Body of pancreas (tissue), 4 donors: Measurements from ENCODE around the gene PEAR1. TPM values are rescaled to one million over a fixed set of nuclear protein-coding genes. Genes with fewer than 3 reads are reported as not detected.

Experiments used
- ATAC-seq: fragments of 150-250 bp; one replicate; pipeline ENCODE4 v1.9.1; 2016
- DNase-seq, 4 donors: peaks; one replicate each; pipeline ENCODE4 v3.0.0-alpha.2; 2019
- H3K27ac ChIP-seq, 4 donors: fragments of 200-600 bp; sonication (generic); 1 replicate in 3 of 4; 2 replicates in 1 of 4; pipeline versions ENCODE4 v1.5.1 to v1.6.1; 2016 to 2019; ENCODE audit warnings: mild to moderate bottlenecking in 1 of 4, mixed read lengths in 1 of 4, moderate library complexity in 1 of 4
- H3K27me3 ChIP-seq, 2 donors: fragments of 200-600 bp; sonication (generic); one replicate each; pipeline ENCODE4 v1.6.0; 2016; ENCODE audit warnings: mild to moderate bottlenecking in 1 of 2
- H3K36me3 ChIP-seq, 2 donors: fragments of 200-600 bp; sonication (generic); replicated peaks in 1 of 2; 2 replicates each; pipeline ENCODE4 v1.5.1; 2016; ENCODE audit warnings: low read depth in 2 of 2; ENCODE audit not compliant: insufficient read depth in 1 of 2
- H3K4me1 ChIP-seq: fragments of 200-600 bp; sonication (generic); one replicate; pipeline ENCODE4 v1.6.0; 2016
- H3K4me3 ChIP-seq, 2 donors: fragments of 200-600 bp; sonication (generic); 1 replicate in 1 of 2; 2 replicates in 1 of 2; pipeline ENCODE4 v1.5.1; 2016 to 2019
- H3K9me3 ChIP-seq, 3 donors: fragments of 200-600 bp; sonication (generic); 1 replicate in 2 of 3; 2 replicates in 1 of 3; pipeline ENCODE4 v1.5.1; 2016
- CTCF ChIP-seq, 7 experiments: fragments of 450-650 bp in 4 of 7; fragments of 200-600 bp in 3 of 7; sonication (generic) in 3 of 7; IDR thresholded peaks; one replicate each; pipeline ENCODE4 v1.5.1; 2016 to 2019; ENCODE audit warnings: antibody characterized with exemption in 7 of 7
- POLR2A ChIP-seq, 3 donors: fragments of 450-650 bp; IDR thresholded peaks; one replicate each; pipeline ENCODE4 v1.6.1; 2016; ENCODE audit warnings: antibody characterized with exemption in 3 of 3, mild to moderate bottlenecking in 2 of 3
- WGBS, 2 donors: methylation state at CpG; one replicate each; pipeline ENCODE4 v1.1.5; 2017; 5-methylcytosine and 5-hydroxymethylcytosine counted together
- intact Hi-C: fragments of 100-400 bp; cut with DNase I; formaldehyde crosslinking; loops from one replicate; pipeline ENCODE4 v1.15.1; 2023
- total RNA-seq, 2 donors: library from RNA; depleted of rRNA; stranded (reverse); fragments of >200 nt; gene quantifications; one replicate each; pipeline ENCODE4 v1.1.0, GENCODE V29; 2016

The PEAR1 gene
- total RNA-seq, 2 donors from 2014 or later: 5.2 to 7.6 TPM

GRCh38 chr1:156913809-156914387 is 20.4 kb downstream of the PEAR1 start:
- Histone ChIP-seq H3K4me1 (no peaks in the 10 kb centered on the region), H3K9me3 (no peaks in the 10 kb centered on the region), H3K4me3 (no peak overlapping the region), H3K27me3 (no peaks in the 10 kb centered on the region), H3K36me3 (no peaks in the 10 kb centered on the region), H3K27ac (no peak overlapping the region)
- no peak for ATAC-seq
- WGBS, 2 donors: 81 to 86% methylated on average over 13 of the region's 13 CpGs
- intact Hi-C loops: no loop called here
- no peak for TF ChIP-seq CTCF (IDR thresholded peaks at IDR 0.05)
- TF ChIP-seq POLR2A (IDR thresholded peaks at IDR 0.05): no peak
- no peak for DNase-seq

GRCh38 chr1:156914440-156914856 is 20.9 kb downstream of the PEAR1 start:
- no peak overlapping the region for H3K4me3 ChIP-seq
- WGBS, 2 donors: 73 to 80% methylated on average over 9 of the region's 9 CpGs
- intact Hi-C loops: no loop called here
- no peaks in the 10 kb centered on the region for H3K4me1 ChIP-seq
- DNase-seq: no peak
- no peak for TF ChIP-seq CTCF (IDR thresholded peaks at IDR 0.05)
- no peak for TF ChIP-seq POLR2A (IDR thresholded peaks at IDR 0.05)
- no peak for ATAC-seq
- no peaks in the 10 kb centered on the region for H3K36me3 ChIP-seq
- H3K27ac ChIP-seq: no peak overlapping the region
- no peaks in the 10 kb centered on the region for H3K9me3 ChIP-seq
- no peaks in the 10 kb centered on the region for H3K27me3 ChIP-seq

GRCh38 chr1:156920233-156921052 is 26.9 kb downstream of the PEAR1 start, which contains the start of gene LRRC71:
LRRC71 (plus strand) TSS chr1:156920632; CDS start chr1:156920804, 172 bp downstream.
- peaks cover 21% of the 10 kb centered on the region for H3K4me1 ChIP-seq
- intact Hi-C loops: no loop called here
- no peaks in the 10 kb centered on the region for H3K36me3 ChIP-seq
- ATAC-seq (peak; percentile 88), DNase-seq (peak; percentile 70 to 79 (median 72))
- no peak within 1 kb of the TSS for H3K27ac ChIP-seq
- no peak within 1 kb of the TSS for H3K4me3 ChIP-seq
- 4 to 6% methylated on average over 30 to 67 of the region's 71 CpGs for WGBS, 2 donors
- H3K9me3 ChIP-seq: no peaks in the 10 kb centered on the region
- H3K27me3 ChIP-seq: peaks cover 0 to 22% of the 10 kb centered on the region in 2 donors
- TF ChIP-seq CTCF (IDR thresholded peaks at IDR 0.05) (peak; percentile 63 to 89 (median 77)), POLR2A (IDR thresholded peaks at IDR 0.05) (no peak)

- no peak overlapping the region for H3K4me3 ChIP-seq
- WGBS, 2 donors: 63 to 64% methylated on average over 7 of the region's 7 CpGs
Measured at GRCh38 chr1:156921053-156921529, 27.6 kb downstream of the PEAR1 start.

More at GRCh38 chr1:156921053-156921529, 27.6 kb downstream of the PEAR1 start:
- Histone ChIP-seq H3K4me1 (peaks cover 21% of the 10 kb centered on the region), H3K27ac (no peak overlapping the region), H3K36me3 (no peaks in the 10 kb centered on the region), H3K27me3 (peaks cover 0 to 22% of the 10 kb centered on the region in 2 donors), H3K9me3 (no peaks in the 10 kb centered on the region)
- DNase-seq (no peak), ATAC-seq (no peak)
- no peak for TF ChIP-seq CTCF (IDR thresholded peaks at IDR 0.05)
- no peak for TF ChIP-seq POLR2A (IDR thresholded peaks at IDR 0.05)
- intact Hi-C loops: no loop called here
